ENCODE data around the gene SEPTIN10.
"Not testable (repeated sequence)": the region's sequence is repeated elsewhere in the genome, so short reads cannot be mapped to it uniquely, and the experiment has no call there.

- not testable (repeated sequence) for TF ChIP-seq ZNF114 (CRISPR knock-in tag; IDR thresholded peaks at IDR 0.05); CTCF (conservative IDR thresholded peaks at IDR 0.05; ENCODE audit: low read depth in 2 of 2); EZH2phosphoT487 (IDR thresholded peaks at IDR 0.05; ENCODE audit: unreplicated experiment); POLR2AphosphoS5 (IDR thresholded peaks at IDR 0.05; ENCODE audit: low read depth); EZH2 (IDR thresholded peaks at IDR 0.05; ENCODE audit: low read depth, unreplicated experiment); REST (IDR thresholded peaks at IDR 0.05; ENCODE audit: unreplicated experiment); ETS1 (IDR thresholded peaks at IDR 0.05)
These were observed 26.2 kb upstream of the SEPTIN10 start for GRCh38 chr2:109640000-109640399.
